ENCODE measurements around the gene OPCML.

- TF ChIP-seq TCF4 (CRISPR knock-in tag; IDR thresholded peaks at IDR 0.05; ENCODE audit: borderline replicate concordance), result no peak
- TF ChIP-seq CREB5 (CRISPR knock-in tag; IDR thresholded peaks at IDR 0.05; ENCODE audit: low read depth), result no peak
- TF ChIP-seq PATZ1 (CRISPR knock-in tag; IDR thresholded peaks at IDR 0.05; ENCODE audit: borderline replicate concordance), result no peak
- TF ChIP-seq ZNF8 (CRISPR knock-in tag; IDR thresholded peaks at IDR 0.05), result no peak
Measured at GRCh38 chr11:133133050-133133449, 399.3 kb downstream of the OPCML start.

Measured in SK-N-SH treated with all-trans-retinoic acid at 6 μM for 48 hours (cell line).